ENCODE results near the gene NPBWR2. TPM values are rescaled to one million over a fixed set of nuclear protein-coding genes. Genes with fewer than 3 reads are reported as not detected.

Gene NPBWR2, protein sequence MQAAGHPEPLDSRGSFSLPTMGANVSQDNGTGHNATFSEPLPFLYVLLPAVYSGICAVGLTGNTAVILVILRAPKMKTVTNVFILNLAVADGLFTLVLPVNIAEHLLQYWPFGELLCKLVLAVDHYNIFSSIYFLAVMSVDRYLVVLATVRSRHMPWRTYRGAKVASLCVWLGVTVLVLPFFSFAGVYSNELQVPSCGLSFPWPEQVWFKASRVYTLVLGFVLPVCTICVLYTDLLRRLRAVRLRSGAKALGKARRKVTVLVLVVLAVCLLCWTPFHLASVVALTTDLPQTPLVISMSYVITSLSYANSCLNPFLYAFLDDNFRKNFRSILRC
- total RNA-seq, result not detected
- not detected for polyA plus RNA-seq
- total RNA-seq, result 0 to 0.50 (median 0) reads per million in 6 experiments

- Mint-ChIP-seq H3K36me3 (no peaks in the 10 kb centered on the region), H3K4me3 (no peak within 1 kb of the TSS), H3K4me1 (peaks cover 13 to 33% (median 18%) of the 10 kb centered on the region in 4 donors), H3K9me3 (no peaks in the 10 kb centered on the region), H3K27me3 (peaks cover 0 to 18% (median 2%) of the 10 kb centered on the region in 5 donors), H3K27ac (peak within 1 kb of the TSS in 8 of 10 donors; percentile 15 to 72 (median 37))
- POLR2A ChIA-PET, result interaction anchor here (0.5 to 0.9 kb wide), 2 partner anchors 28 to 1016 kb away, joined by 3 to 5 read pairs; partner anchors contain the start of genes OPRL1 and RGS19
- DNase-seq, result peak in 7 of 10 donors; percentile 30 to 70 (median 41)
- ATAC-seq, result peak; percentile 91 to 97
Measured at GRCh38 chr20:64106981-64107735, at the start of gene NPBWR2. TSS of gene NPBWR2 (minus strand) at chr20:64107565. CDS start at chr20:64106831, 734 bp downstream.

DNA sequence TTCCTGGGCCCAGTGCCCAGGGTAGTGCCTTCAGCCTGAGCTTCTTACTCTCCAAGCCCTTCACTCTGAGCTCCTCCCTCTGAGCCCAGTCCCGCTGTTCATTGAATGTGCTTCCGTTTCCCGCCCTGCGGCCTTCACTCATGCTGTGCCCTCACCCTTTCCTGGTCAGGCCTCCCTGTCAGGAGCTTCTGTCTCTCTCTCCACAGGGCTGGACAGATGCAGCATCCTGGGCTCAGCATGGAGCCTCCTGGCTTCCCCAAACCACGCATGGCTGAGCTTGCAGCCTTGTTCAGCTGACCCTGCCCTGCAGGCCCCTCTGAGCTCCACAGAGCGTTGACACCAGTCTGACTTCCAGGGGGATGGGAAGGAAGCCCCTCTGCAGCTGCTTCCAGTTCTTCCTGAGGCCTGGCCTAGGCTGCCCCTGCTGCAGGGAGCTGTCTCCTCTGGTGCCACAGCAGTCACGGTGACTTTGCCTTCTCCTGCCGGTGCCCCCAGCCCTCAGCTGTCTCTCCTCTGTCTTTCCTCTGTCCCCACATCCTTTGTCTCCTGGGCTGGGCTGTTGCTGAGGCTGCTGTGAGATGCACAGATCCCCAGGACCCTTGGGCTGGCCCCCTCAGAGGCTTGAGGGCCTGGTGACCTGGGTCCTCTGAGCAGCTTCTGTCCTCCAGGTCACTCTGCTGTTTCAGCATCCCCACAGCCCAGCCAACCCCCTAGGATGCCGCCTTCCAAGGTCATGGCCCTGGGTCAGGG lies 48.9 kb upstream of the NPBWR2 start:
- Mint-ChIP-seq H3K36me3 (no peaks in the 10 kb centered on the region), H3K9me3 (no peaks in the 10 kb centered on the region), H3K4me1 (peaks cover 0 to 10% (median 0%) of the 10 kb centered on the region in 4 donors), H3K4me3 (no peak overlapping the region), H3K27me3 (peaks cover 5 to 29% (median 11%) of the 10 kb centered on the region in 5 donors), H3K27ac (no peak overlapping the region)
- no peak for DNase-seq
- POLR2A ChIA-PET, result no interaction called here
- no peak for ATAC-seq

- no peaks in the 10 kb centered on the region for H3K36me3 Mint-ChIP-seq
- peaks cover 0 to 10% (median under 1%) of the 10 kb centered on the region in 4 donors for H3K4me1 Mint-ChIP-seq
- POLR2A ChIA-PET, result no interaction called here
- no peaks in the 10 kb centered on the region for H3K9me3 Mint-ChIP-seq
- peak overlapping the region in 2 of 10 donors; percentile 33 to 75 for H3K27ac Mint-ChIP-seq
- ATAC-seq (no peak), DNase-seq (no peak)
- peaks cover 4 to 21% (median 11%) of the 10 kb centered on the region in 5 donors for H3K27me3 Mint-ChIP-seq
- no peak overlapping the region for H3K4me3 Mint-ChIP-seq
Measured at GRCh38 chr20:64155258-64156135, 48.1 kb upstream of the NPBWR2 start.

- no peak overlapping the region for H3K27ac Mint-ChIP-seq
- ATAC-seq, result no peak
- POLR2A ChIA-PET, result no interaction called here
Measured at GRCh38 chr20:64154590-64155257, 47.4 kb upstream of the NPBWR2 start.

DNA sequence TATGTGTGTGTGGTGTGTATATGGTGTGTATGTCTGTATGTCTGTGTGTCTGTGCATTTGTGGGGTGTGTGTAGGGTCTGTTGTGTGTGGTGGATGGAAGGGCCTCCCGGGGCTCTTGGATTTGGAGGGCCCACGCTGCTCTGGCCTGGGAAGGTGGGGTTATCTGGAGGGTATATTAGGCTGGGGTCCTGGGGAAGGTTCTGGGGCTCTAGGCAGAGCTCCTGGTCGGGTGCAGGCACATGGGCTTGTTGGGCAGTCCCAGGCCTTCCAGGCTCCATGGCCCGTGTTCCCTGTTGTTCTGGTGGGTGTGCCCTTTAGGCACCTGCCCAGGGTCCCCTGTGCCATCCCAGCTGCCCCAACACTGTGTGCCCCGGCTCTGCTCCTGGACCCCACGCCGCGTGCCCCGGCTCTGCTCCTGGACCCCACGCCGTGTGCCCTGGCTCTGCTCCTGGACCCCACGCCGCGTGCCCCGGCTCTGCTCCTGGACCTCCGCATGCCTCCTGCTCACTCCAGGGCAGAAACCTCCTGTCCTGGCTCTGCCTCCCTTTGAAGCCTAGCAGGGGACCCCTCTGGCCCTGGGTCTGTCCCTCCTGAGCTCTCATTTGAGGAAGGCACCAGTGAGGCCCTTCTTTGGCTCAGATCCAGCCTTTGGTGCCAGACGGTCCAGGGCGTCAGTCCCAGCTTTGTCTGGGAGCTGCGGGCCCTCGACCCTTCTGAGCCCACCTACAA lies 46.7 kb upstream of the NPBWR2 start:
- Mint-ChIP-seq H3K9me3 (no peaks in the 10 kb centered on the region), H3K4me1 (peaks cover 0 to 8% (median under 1%) of the 10 kb centered on the region in 4 donors), H3K36me3 (no peaks in the 10 kb centered on the region), H3K4me3 (peak overlapping the region in 1 of 10 donors; percentile 21), H3K27me3 (peaks cover 1 to 7% (median 4%) of the 10 kb centered on the region in 5 donors), H3K27ac (no peak overlapping the region)
- POLR2A ChIA-PET, result no interaction called here
- ATAC-seq (no peak), DNase-seq (no peak)

More at GRCh38 chr20:64154590-64155257, 47.4 kb upstream of the NPBWR2 start:
- Mint-ChIP-seq H3K27me3 (peaks cover 1 to 14% (median 11%) of the 10 kb centered on the region in 5 donors), H3K4me3 (no peak overlapping the region), H3K9me3 (no peaks in the 10 kb centered on the region), H3K36me3 (no peaks in the 10 kb centered on the region), H3K4me1 (peaks cover 0 to 10% (median under 1%) of the 10 kb centered on the region in 4 donors)
- no peak for DNase-seq

DNA sequence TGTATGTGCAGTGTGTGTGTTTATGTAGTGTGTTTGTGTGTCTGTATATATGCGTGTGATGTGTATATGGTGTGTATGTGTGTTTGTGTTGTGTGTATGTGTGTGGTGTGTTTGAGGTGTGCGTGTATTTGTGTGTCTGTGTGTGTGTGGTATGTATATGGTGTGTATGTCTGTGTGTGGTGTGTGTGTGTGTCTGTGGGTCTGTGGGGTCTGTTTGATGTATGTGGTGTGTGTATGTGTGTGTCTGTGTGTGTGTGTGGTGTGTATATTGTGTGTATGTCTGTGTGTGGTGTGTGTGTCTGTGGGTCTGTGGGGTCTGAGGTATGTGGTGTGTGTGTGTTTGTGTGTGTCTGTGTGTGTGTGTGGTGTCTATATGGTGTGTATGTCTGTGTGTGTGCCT lies 46.0 kb upstream of the NPBWR2 start:
- Mint-ChIP-seq H3K9me3 (no peaks in the 10 kb centered on the region), H3K27ac (peak overlapping the region in 1 of 10 donors; percentile 12), H3K27me3 (peaks cover 0 to 4% (median 1%) of the 10 kb centered on the region in 5 donors), H3K4me3 (peak overlapping the region in 1 of 10 donors; percentile 21), H3K36me3 (no peaks in the 10 kb centered on the region), H3K4me1 (peaks cover 0 to 5% (median under 1%) of the 10 kb centered on the region in 4 donors)
- DNase-seq (no peak), ATAC-seq (no peak)
- POLR2A ChIA-PET, result no interaction called here

- ATAC-seq (no peak), DNase-seq (no peak)
- Mint-ChIP-seq H3K27ac (no peak overlapping the region), H3K27me3 (peaks cover 0 to 7% (median 1%) of the 10 kb centered on the region in 5 donors), H3K9me3 (no peaks in the 10 kb centered on the region), H3K4me1 (peaks cover 0 to 5% (median under 1%) of the 10 kb centered on the region in 4 donors), H3K4me3 (no peak overlapping the region), H3K36me3 (no peaks in the 10 kb centered on the region)
- POLR2A ChIA-PET, result no interaction called here
Measured at GRCh38 chr20:64152906-64153305, 45.5 kb upstream of the NPBWR2 start.

- H3K4me1 Mint-ChIP-seq, result peaks cover 0 to 5% (median under 1%) of the 10 kb centered on the region in 4 donors
- H3K4me3 Mint-ChIP-seq, result no peak overlapping the region
- no peaks in the 10 kb centered on the region for H3K9me3 Mint-ChIP-seq
- POLR2A ChIA-PET, result no interaction called here
- peaks cover 0 to 11% (median 1%) of the 10 kb centered on the region in 5 donors for H3K27me3 Mint-ChIP-seq
- DNase-seq, result no peak
- no peaks in the 10 kb centered on the region for H3K36me3 Mint-ChIP-seq
- no peak overlapping the region for H3K27ac Mint-ChIP-seq
- ATAC-seq, result no peak
Measured at GRCh38 chr20:64151633-64152530, 44.5 kb upstream of the NPBWR2 start.

- peaks cover 0 to 11% (median 1%) of the 10 kb centered on the region in 5 donors for H3K27me3 Mint-ChIP-seq
- H3K27ac Mint-ChIP-seq, result no peak overlapping the region
Measured at GRCh38 chr20:64150756-64151632, 43.6 kb upstream of the NPBWR2 start.

More at GRCh38 chr20:64150756-64151632, 43.6 kb upstream of the NPBWR2 start:
- H3K4me3 Mint-ChIP-seq, result no peak overlapping the region
- H3K4me1 Mint-ChIP-seq, result peaks cover 0 to 5% (median under 1%) of the 10 kb centered on the region in 4 donors
- no peak for ATAC-seq
- H3K9me3 Mint-ChIP-seq, result peaks cover 0 to under 1% (median 0%) of the 10 kb centered on the region in 9 donors
- no peak for DNase-seq
- no peaks in the 10 kb centered on the region for H3K36me3 Mint-ChIP-seq
- POLR2A ChIA-PET, result no interaction called here
